GM21515 (cell line): ENCODE results near the gene CPS1.

ENCODE experiments used
- ATAC-seq: cut with Tn5 transposase; IDR thresholded peaks from one replicate; pipeline ENCODE4 v1.9.1; 2021; ENCODE audit not compliant: unreplicated experiment

Gene CPS1

DNA sequence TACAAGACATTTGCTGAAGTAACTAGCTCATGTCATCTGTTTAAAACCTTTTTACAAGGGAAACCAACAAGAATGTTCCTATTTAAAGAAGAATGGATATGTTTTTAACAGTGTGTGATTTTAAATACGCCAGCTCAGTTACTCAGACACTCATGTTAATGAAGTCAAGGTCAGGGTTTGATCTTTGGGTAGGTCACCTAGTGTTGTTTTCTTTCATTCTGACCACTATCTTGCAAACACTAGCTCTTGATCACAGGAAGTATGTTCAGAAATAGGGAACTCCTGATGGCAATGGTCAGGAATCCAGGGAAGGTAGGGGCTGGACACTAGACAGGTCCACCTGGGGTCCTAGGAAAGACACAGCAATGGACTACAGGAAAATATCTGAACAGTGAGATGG lies 116.7 kb downstream of the CPS1 start:
- ATAC-seq: no peak

DNA sequence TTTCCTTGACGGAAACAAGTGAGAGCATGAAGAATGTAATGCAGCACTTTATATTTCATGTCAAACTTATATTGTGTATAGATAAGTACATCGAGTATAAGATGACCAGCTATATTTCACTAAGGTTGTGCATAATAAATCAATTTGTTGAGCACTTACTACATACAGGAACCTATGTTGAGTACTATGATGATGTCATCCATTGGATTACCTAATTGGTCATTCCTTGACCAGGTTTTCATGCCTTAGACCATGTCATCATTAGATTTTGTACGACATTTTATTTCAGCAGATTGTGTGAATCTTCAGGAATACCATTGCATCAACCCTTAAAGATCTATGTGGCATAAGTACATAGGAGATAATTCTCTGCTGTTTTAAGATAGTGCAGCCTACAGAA lies 119.7 kb downstream of the CPS1 start:
- ATAC-seq: no peak

DNA sequence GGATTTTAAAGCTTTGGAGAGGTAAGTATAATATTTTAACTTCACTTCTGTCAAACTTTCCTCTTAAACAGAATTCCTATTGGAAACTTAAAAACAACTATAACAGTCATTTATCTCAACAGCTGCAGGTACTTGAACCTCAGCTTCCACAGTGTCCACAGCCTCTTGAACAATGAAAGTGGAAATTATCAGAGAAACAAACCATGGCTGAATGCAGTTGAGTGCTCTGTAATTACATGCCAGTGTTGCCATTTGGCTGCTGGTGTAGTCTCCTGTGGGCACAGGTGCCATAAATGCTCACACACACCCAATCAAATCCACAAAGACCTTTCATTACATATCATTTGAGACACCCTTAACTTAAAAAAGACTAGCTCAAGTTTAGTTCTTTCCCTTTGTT lies 125.1 kb downstream of the CPS1 start:
- ATAC-seq: no peak

DNA sequence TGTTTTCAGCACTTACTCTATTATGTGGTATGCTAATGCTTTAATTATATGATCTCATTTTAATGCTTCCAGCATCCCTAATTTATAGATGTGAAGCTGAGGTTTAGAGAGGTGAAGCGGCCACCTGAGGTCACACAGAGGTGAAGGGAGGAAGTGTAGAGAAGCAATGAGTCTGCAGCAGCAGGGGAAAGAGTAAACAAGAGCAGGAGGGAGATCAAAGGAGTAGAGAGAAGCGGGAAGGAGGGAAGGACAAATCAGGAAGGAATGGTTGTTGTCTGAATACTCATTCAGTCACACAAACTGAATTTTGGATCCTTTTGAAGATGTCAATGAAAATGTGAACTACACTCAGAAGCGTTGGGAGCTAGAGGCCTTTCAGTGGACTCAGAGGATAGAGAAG lies 130.0 kb downstream of the CPS1 start:
- ATAC-seq: no peak

DNA sequence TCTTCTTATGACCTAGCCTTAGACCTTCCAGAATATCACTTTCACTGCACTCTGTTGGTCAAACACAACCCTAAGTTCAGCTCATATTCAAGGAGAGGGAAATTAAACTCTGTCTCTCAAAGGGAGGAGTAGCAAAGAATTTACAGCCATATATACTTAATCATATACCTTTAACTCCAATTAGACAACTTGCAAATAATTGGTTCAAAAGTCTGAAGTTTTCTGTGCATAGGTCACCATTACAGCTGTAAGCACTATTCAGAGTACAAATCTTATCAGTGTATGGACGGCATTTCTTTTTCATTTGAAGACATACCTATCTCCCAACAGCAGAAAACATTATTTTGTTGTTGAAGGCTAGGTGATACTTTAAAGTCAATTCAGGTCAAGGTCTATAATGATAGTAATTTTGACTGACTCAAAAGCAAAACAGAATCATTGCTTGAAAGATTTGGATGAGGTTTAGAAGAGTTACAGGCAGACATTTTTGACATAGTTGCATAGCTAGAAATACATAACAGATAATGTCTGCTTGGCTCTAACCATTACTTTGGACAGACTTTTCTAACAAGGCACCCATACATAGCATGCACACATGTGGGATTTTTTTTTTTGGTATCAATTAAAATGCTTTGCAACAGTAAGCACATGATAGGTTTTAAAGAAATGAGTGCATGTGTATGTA lies 131.5 kb downstream of the CPS1 start:
- ATAC-seq: no peak

DNA sequence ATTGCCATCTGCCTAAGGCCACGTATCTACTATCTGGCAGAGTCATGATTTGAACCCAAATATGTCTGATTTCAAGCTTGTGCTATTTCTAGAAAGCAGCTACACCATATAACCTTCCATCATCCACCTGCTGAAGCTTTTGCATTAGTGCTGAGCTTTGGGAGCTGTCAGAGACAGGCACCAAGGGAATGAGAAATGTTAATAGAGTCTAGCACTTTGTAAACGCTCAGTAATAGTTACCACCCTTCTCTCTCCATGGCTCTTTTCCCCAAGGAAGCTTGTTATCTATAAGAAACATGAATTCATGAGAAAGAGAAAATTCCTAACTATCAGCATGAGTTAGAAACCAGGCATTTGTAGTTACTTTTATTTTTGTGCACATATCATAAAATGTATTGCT lies 151.5 kb downstream of the CPS1 start:
- no peak for ATAC-seq

DNA sequence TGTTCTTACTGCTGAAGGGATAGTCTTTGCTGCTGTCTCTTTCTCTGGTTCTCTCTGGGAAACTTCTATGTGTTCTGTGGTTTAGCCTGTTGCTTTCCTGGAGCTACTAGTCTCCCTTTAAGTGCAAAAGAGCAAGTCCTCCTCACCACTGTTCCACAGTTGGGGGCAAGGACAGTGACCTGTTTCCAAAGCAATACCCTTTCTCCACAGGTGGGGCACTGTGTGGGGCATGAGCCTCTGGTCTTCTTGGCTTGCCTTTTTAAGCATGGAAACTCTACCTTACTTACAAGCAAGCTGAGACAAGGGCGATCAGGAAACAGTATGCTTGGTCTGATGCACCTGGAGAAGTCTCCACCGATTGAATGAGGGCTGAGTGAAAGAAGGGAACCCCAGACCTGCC lies 156.7 kb downstream of the CPS1 start:
- no peak for ATAC-seq

DNA sequence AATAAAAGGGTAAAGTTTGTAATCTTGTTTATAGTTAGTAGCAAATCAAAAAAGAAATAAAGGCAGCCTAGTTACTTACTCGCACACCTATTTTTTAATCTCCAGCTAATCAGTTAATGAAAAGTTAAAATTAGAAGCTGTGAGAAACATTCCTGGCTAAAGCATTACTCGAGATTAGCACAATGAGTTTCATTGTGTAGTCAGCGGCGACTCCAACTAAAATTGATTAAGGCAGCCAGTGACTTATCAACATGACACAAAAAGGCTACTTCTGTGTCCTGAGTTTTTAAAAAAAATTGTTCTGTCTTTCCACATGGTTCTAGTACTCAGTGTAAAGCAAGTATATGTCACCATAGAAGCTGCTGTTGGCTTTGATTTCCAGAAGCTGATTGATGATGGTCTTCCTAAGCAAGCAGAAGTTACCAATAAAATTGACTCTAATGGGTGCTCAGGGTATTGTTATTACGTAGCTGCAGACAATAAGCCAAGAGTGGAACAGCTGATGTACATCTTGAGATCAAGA lies 159.2 kb downstream of the CPS1 start:
- ATAC-seq: no peak

DNA sequence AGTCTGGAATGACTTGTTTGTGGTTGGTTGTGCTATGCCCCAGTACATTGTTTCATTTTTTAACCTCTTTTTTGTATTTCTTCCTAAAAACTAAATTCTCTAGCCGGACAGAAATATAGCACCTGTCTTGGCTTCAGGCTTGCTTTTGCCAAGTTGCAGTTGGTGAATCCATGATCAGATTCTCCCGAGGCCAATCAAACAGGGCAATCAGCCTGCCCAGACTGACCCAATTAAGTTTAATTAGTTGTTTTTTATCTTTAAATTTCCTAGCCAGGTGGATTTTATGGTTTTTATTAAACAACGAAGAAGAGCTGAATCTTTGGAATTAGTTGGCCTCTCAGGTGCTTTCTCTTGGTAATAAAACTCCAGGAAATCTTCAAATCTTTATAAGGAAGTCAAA lies 162.1 kb downstream of the CPS1 start:
- no peak for ATAC-seq

DNA sequence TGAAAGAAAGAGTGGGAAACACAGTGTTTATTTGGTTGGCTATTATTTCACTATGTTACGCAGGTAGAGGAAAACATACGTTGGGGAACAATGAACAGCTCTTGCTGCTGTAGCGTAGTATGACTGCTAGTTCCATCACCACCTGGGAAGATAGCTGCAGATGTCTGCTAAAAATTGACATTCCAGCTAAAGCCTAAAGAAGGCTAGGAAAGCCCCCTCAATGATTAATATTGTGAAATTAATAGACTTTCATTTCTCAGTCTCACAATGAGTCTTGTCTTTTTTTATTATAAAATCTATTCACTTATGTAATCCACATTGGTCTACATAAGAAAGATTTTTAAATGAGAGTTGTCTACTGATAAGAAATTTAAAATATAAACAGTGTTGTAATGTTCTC lies 165.7 kb downstream of the CPS1 start:
- no peak for ATAC-seq

DNA sequence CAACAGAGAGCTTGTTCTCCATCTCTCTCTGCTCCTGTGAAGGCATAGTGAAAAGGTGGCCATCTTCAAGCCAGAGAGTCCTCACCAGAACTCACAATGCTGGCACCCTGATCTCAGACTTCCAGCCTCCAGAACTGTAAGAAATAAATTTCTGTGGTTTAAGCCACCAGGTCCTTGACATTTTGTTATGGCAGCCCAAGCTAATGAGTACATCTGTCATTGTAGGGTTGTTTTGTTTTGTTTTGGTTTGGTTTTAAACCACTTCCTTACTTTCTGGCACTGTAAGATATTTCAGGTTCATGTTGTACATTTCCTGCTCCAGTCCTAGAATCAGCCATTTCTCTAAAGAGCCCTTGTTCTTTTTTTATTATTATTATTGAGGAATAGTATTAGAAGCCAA lies 171.2 kb downstream of the CPS1 start:
- ATAC-seq: no peak
